Measurements from ENCODE around the gene ZNF443.
A peak's percentile ranks its signal among the peaks of the same experiment; 100 is the strongest.
"Not testable (repeated sequence)": the region's sequence is repeated elsewhere in the genome, so short reads cannot be mapped to it uniquely, and the experiment has no call there.

ZNF443 gene

DNA sequence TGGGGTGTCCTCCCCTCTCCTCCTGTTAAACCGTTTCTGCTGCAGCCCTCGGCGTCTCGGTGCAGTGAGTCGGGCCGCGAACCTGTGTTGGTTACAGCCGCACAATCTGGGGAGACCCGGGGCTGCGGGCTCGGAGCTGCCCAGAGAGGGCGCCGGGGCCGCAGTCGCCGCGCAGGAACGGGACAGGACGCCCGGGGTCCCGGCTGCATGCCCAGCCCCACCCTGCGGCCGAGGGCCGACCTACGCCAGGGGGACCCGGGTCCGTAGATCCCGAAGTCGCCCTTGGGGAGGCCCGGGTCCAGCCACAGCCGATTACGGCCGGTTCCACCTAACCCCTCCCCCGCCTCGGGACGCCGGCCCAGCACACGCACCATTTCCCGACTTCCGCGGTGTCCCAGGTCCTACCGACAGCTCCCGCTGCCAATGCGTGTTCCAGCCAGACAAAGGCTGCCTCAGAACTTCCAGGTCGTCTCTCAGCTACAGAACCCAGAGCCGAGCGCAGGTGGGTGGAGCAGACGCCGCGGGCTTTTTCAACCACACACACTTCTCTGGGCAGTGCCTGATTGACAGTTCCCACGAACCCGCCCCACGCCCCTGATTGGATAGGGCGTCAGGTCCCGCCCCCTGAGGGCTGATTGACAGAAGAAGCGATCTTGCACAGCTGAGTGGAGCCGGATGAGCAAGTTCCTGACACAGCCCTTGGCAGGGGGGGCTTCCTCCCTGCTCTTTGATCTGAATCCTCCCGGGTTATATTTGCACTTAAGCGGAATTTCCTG lies at the start of gene ZNF443:
TSS of gene ZNF443 (minus strand) at position 481 of the 776 bp plus-strand sequence. CDS start at position 374, 107 bp downstream.
- DNase-seq, result peak; percentile 100

DNA sequence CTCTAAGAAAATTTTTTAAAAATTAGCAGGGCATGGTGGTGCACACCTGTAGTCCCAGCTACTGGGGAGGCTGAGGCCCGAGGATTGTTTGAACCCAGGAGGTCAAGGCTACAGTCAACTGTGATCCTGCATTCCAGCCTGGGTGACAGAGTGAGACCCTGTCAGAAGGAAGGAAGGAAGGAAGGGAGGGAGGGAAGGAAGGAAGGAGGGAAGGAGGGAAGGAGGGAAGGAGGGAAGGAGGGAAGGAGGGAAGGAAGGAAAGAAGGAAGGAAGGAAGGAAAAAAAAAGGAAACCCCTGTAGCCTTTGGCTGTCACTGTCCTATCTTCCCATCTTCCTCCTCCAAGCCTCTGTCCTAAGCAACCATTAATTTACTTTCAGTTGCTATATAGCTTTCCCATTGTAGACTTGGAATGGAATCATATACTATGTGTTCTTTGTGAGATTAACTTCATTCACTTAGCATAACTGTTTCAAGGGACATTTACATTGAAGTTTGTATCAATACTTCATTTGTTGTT lies 45.5 kb upstream of the ZNF443 start:
- DNase-seq, result not testable (repeated sequence)

DNA sequence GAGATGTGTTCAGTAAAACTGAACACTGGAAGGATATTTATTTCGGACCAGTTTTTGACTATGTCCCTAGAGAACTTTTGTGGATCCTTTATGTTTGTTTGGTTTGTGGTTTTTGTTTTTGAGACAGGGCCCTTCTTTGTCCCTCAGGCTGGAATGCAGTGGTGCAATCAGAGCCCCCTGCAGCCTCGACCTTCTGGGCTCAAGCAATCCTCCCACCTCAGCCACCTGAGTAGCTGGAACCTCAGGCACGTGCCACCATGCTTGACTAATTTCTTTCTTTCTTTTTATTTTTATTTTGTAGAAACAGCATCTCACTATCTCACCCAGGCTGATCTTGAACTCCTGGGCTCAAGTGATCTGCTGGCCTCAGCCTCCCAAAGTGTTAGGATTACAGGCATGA lies 44.8 kb upstream of the ZNF443 start:
- no peak for DNase-seq

DNA sequence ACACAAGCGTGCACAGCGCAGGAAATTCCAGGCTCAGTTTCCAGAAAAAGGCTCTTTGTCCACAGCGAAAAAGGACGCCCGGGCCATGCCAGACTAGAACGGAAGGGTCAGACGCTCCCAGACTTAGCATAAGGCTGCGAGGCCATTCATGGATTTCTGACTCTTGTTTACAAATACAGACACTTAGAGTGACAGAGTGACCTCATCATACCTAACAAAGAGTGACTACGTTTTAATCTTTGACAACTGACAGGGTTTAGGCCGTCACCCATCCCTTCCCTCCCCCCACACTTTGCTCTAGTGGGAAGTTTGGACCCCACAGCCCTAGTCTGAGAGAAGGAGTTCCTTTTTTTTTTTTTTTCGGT lies 44.2 kb upstream of the ZNF443 start:
- no peak for DNase-seq

DNA sequence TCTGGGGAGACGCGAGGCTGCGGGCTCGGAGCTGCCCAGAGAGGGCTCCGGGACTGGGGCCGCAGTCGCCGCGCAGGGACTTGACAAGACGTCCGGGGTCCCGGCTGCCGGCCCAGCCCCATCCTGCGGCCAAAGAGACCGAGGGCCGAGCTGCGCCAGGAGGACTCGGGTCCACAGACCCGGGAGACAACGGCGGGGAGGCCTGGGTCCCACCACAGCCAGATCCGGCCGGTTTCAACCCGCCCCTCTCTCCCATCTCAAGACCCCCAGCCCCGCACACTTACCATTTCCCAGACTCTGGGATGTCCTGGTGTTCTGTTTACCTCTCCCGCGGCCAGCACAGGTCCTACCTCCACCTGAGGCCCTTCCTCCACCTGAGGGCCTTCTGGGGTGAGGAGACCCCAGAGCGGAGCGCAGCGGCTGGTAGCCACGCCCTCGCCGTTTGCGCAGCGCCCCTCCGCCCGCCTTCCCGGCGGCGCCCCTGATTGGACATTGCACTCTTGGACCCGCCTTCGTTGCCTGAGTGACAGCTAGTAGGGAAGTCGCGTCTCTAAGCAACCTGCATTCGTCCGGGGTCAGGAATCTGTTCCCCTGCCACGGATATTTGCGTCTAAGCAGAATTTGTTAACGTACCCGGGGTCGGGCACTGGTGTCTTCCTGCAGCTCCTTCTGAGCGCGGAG lies 43.7 kb upstream of the ZNF443 start, which contains the start of gene ZNF709:
TSS of gene ZNF709 (minus strand) at position 446 of the 681 bp plus-strand sequence. CDS start at position 287, 159 bp downstream.
- peak; percentile 94 for DNase-seq

DNA sequence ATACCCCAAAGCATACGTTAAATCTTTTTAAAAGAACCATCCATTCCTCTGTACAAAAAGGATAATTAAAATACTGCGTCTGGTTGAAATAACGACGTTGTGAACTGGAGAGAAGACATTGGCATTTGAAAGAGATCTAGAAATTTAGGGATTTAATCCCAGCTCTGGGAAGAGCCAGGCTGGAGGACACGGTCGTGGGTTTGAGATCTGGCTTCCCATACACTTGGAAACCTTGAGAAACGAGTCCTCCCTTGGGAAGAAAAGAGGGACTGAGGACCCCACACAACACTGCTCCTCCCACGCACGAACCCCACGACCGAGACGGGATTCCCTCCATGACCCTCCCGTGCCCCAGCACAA lies 43.2 kb upstream of the ZNF443 start:
- no peak for DNase-seq

DNA sequence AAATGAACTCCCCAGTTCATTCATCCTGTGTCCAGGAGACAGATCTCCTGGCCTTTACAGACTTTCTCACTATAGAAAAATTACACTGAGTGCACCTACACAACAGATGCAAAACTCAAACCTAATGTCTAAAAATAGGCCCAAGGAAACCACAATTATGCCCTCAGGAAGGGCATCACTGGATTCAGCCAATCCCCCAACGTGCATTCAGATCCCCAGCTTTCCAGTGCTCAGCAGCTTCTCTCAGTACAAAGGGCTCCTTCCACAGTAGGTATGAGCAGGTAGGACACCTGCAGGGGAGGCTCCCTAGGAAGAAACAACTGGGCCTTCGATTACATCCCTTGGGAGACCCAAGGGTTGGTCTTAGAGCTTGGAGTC lies 41.7 kb upstream of the ZNF443 start:
- no peak for DNase-seq

DNA sequence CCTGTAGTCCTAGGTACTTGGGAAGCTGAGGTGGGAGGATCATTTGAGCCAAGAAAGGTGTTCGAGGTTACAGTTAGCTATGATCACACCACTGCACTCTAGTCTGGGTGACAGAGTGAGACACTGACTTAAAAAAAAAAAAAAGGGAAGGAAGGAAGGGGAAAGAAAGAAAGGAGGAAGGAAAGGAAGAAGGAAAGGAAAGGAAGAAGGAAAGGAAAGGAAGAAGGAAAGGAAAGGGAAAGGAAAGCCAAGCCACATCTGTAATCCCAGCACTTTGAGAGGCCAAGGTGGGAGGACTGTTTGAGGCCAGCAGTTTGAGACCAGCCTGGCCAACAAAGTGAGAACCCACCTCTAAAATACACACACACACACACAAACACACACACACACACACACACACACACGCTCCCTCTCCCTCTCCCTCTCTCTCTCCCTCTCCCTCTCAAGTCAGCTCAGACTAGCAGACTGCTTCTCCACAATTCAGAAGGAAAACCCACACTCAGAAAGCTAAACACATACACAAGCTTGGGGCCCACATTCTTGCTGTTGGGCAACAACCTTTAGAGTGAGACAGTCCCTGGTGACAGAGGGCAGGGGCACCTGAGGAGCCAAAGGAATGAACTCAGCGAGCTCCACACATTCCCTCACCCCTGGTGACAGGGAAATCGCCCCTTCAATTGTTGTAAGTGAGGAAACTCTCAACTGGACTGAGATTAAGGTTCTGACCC lies 41.1 kb upstream of the ZNF443 start:
- no peak for DNase-seq

DNA sequence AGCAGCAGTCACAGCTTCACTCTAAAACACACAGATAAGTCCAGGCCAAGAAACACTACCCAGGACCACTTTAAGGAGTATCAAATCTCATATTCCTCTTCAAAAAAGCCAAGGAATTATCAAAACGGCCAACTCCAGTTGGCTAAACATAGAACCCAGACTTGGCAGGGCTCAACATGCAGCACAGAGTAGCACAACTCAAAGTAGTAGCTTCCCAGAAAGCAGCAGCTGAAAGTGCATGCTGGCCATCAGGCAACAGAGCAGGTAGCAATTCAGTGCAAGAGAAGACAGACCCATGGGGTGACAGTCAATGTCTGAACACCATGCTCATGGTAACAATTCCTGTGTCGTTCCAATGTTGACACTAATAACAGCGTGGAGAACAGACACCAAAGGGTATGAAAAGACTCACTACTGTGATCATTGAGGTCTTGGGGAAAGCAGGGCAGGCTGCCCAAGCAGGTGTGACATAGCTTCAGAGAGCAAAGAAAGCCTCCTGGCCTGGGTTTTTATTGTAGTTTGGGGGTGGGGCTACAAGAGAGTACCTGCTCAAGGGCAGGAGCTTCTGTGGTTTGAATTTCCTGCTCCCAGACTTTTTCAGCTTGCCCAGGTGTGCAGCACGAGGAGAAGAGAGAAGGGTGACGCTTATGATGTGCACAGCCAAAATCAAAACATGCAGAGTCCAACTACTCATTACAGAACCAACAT lies 37.6 kb upstream of the ZNF443 start:
- no peak for DNase-seq

DNA sequence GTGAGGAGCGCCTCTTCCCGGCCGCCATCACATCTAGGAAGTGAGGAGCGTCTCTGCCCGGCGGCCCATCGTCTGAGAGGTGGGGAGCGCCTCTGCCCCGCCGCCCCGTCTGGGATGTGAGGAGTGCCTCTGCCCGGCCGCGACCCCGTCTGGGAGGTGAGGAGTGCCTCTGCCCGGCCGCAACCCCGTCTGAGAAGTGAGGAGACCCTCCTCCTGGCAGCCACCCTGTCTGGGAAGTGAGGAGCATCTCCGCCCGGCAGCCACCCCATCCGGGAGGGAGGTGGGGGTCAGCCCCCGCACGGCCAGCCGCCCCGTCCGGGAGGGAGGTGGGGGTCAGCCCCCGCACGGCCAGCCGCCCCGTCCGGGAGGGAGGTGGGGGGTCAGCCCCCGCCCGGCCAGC lies 26.8 kb upstream of the ZNF443 start:
- DNase-seq, result not testable (repeated sequence)

DNA sequence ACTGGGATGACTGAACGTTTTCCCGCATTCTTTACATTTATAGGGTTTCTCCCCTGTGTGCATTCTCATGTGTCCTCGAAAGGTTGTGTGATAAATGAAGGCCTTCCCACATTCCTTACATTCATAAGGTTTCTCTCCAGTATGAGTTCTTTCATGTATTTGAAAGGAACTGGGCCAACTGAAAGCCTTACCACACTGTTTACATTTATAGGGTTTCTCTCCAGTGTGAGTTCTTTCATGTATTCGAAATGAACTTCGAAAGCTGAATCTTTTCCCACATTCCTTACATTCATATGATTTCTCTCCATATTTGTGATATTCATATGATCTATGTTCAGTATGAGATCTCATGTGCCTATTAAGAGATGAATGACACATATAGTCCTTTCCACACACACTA lies 24.4 kb upstream of the ZNF443 start:
- DNase-seq, result no peak

DNA sequence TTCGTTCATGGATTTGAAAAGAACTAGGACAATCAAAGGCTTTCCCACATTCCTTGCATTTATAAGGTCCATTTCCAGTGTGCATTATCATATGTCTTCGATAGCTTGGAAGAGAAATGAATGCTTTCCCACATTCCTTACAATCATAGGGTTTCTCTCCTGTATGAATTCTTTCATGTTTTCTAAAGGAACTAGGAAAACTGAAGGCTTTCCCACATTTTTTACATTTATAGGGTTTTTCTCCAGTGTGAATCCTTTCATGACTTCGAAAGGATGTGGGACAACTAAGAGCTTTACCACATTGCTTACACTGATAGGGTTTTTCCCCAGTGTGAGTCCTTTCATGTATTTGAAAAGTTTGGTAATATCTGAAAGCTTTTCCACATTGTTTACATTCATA lies 23.9 kb upstream of the ZNF443 start:
- DNase-seq, result no peak

DNA sequence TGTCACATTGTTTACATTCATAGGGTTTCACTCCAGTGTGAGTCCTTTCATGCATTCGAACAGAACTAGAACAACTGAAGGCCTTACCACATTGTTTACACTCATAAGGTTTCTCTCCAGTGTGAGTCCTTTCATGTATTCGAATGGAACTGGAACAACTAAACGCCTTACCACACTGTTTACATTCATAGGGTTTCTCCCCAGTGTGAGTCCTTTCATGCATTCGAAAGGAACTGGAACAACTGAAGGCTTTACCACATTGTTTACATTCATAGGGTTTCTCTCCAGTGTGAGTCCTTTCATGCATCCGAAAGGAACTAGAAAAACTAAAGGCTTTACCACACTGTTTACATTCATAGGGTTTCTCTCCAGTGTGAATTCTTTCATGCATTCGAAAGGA lies 23.3 kb upstream of the ZNF443 start:
- DNase-seq, result not testable (repeated sequence)

DNA sequence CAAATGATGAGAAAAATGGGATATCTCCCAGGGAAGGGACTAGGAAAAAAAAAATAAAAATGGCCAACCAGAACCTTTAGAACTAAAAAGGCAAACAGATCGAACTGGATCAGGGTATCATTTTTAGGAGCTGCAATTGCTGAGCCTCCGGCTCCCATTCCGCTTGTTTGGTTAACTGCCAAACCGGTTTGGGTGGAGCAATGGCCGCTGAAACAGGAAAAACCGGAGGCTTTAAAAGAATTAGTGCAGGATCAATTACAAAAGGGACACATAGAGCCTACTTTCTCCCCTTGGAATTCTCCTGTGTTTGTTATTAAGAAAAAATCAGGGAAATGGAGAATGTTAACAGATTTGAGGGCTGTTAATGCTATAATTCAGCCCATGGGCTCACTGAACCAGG lies 12.7 kb upstream of the ZNF443 start:
- DNase-seq, result no peak

DNA sequence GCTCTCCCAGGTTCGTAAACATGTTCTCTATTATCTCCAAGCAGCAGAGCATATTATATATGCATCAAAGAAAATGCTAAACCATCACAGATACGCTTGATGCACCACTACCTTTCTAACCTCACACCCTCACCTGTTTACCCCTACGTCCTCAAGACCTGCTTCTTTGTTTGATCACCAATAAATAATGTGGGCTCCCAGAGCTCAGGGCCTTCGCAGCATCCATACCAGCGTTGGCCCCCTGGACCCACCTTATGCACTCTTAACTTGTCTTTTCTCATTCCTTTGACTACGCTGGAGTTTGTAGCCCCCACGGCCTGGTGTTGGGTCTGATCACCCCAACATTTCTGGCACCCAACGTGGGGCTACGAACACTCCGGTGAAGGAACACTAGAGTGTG lies 10.0 kb upstream of the ZNF443 start:
- no peak for DNase-seq

DNA sequence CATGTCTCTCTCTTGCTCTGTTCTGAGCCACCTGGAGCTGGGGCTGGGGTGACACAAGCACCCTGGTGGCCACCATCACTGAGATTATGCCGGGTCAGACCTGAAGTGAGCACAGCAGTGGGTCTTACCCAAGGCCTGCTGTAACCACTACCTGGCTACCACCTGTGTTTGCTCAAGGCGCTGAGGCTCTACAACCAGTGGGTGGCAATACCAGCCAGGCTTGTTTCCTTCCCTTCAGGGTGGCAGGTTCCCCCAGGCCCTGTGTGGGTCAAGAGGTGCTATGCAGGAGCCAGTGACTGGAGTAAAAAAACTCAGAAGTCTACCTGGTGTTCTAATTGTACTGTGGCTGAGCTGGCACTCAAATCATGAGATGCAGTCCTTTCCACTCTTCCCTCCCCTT lies 8.0 kb upstream of the ZNF443 start:
- DNase-seq, result no peak

DNA sequence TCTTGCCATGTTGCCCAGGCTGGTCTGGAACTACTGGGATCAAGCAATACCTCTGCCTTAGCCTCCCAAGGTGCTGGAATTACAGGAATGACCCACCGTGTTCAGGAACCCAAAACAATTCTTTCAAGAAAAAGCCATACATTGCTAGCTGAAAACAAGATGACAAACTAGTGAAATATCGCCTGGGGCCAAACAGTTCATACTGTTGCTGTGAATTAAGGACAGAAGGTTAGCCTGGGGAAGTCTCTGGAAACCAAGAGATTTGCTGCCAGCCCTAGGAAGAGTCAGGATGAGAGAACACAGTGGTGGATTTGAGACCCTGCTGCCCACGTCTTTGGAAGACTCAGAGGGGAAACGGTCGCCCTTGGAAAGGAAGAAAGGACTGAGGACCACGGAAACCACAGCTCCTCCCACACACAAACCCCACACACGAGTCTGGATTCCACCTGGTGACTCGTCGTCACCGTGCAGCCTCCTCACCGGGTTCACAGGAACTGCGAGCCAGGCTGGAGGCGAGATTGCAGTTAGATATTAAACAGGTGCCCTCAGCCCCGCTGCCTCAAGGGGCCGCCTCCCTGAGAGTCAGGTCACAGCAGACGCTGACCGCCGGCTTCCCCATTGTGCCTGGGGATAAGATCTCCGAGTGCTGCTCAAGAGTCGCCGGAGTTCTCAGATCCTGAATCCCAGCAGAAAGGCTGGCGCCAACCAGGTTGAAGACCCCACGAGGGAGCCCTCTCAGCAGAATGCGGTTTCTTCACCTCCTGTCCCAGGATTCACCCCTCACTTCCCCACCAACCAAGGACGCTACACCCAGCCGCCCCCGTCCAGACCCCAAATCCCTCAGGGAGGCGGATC lies 908 bp downstream of the ZNF443 start:
- not testable (repeated sequence) for DNase-seq

DNA sequence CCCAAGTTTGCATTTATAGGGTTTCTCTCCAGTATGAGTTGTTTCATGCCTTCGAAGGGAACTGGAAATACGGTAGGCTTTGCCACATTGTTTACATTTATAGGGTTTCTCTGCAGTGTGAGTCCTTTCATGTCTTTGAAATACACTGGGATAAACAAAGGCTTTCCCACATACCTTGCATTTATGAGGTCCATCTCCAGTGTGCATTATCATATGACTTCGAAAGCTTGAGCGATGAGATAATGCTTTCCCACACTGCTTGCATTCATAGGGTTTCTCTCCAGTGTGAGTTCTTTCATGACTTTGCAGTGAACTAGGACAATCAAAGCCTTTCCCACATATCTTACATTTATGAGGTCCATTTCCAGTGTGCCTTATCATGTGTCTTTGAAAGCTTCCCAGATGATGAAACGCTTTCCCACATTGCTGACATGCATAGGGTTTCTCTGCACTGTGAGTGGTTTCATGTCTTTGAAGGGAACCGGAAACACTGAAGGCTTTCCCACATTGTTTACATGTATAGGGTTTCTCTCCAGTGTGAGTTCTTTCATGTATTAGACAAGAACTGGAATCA lies 10.0 kb downstream of the ZNF443 start:
- DNase-seq, result not testable (repeated sequence)

DNA sequence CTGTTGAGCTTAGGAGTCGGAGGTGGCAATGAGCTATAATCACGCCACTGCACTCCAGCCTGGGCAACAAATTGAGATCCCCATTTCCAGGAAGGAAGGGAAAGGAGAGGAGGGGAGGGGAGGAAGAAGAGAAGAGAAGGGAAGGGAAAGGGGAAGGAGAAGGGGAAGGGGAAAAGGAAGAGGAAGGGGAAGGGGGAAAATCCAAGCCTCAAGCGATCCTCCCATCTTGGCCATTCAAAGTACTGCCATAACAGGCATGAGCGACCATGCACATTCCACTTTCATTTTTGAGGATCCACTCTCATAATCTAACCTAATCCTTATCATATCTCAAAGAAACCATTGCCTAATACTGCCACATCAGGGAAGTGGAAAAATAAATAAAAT lies 14.9 kb downstream of the ZNF443 start:
- no peak for DNase-seq

DNA sequence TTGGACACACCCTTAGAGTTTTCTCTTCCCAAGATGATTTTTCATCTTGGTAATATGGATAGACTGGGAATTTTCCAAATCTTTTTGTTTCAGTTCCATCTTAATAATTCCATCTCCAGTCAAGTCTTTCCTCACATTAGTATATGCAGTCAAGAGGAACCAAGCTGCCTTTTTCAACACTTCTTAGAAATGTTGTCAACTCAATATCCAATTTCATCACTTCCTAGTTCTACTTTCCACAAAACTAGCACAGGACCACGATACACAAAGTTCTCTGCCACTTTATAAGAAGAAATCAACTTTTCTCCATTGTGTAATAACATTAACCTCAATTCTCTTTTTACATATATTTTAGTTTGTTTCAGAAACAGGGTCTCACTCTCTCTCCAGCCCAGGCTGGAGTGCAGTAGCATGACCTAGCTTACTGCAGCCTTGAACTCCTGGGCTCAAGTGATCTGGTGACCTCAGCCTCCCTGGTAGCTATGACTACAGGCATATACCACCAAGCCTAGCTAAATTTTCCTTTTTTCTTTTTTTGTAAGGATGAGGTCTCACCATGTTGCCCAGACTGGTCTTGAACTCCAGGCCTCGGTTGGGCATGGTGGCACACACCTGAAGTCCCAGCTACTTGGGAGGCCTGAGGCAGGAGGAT lies 15.5 kb downstream of the ZNF443 start:
- DNase-seq, result no peak

DNA sequence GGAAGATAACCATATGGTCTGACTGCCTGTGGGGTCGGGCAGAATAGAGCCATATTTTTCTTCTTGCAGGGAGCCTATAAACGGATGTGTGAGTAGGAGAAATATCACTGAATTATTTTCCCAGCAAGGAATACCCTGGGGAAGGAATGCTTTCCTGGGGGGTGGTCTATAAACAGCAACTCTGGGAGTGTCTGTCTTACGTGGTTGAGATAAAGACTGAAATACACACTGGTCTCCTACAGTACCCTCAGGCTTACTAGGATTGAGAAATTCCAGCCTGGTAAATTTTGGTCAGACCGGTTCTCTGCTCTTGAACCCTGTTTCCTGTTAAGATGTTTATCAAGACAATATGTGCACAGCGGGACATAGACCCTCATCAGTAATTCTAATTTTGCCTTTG lies 23.5 kb downstream of the ZNF443 start:
- DNase-seq, result not testable (repeated sequence)
